OCI-LY1 (cell line): ENCODE measurements around the gene ARHGEF25.

Experiments used
- CTCF ChIP-seq: fragments of 200-600 bp; sonication (generic), shearing (Covaris generic); IDR thresholded peaks from 2 replicates; pipeline ENCODE4 v1.5.1; 2017; ENCODE audit warnings: mild to moderate bottlenecking, antibody characterized with exemption, low read length, moderate library complexity, mixed read lengths
- EZH2 ChIP-seq: fragments of 200-600 bp; sonication (generic), shearing (Covaris generic); IDR thresholded peaks from 2 replicates; pipeline ENCODE4 v1.8.0; 2017; ENCODE audit warnings: borderline replicate concordance, mixed run types, mild to moderate bottlenecking, antibody characterized with exemption, low read length, moderate library complexity, mixed read lengths

GRCh38 chr12:57574795-57575194 lies 36.4 kb upstream of the ARHGEF25 start:
- TF ChIP-seq CTCF (no peak), EZH2 (no peak)
